Adrenal gland (tissue), 12 donors: ENCODE results near the gene MAML3. TPM values are rescaled to one million over a fixed set of nuclear protein-coding genes. Genes with fewer than 3 reads are reported as not detected.

ENCODE experiments used
- DNase-seq, 7 donors: peaks; one replicate each; pipeline ENCODE4 v3.0.0-alpha.2; 2019 to 2020
- H3K27ac ChIP-seq, 5 donors: fragments of 200-600 bp; sonication (generic) in 4 of 5; 1 replicate in 3 of 5; 2 replicates in 2 of 5; pipeline versions ENCODE4 v1.5.1 to v1.8.0; 2016 to 2020; ENCODE audit warnings: mild to moderate bottlenecking in 1 of 5
- H3K27me3 ChIP-seq: fragments of 200-600 bp; 2 replicates; pipeline ENCODE4 v1.8.0; 2021
- H3K36me3 ChIP-seq, 2 donors: fragments of 200-600 bp; replicated peaks in 1 of 2; 1 replicate in 1 of 2; 2 replicates in 1 of 2; pipeline versions ENCODE4 v1.5.1 to v1.8.0; 2018 to 2022
- H3K4me1 ChIP-seq, 2 donors: fragments of 200-600 bp; replicated peaks in 1 of 2; 1 replicate in 1 of 2; 2 replicates in 1 of 2; pipeline versions ENCODE4 v1.5.1 to v1.8.0; 2018 to 2021
- H3K4me3 ChIP-seq, 4 donors: fragments of 200-600 bp; sonication (generic) in 3 of 4; one replicate each; pipeline ENCODE4 v1.5.1; 2016 to 2018
- H3K9me3 ChIP-seq, 3 donors: fragments of 200-600 bp; sonication (generic) in 1 of 3; replicated peaks in 1 of 3; 1 replicate in 2 of 3; 2 replicates in 1 of 3; pipeline versions ENCODE4 v1.5.1 to v1.8.0; 2016 to 2021
- CTCF ChIP-seq, 6 experiments: fragments of 450-650 bp in 4 of 6; fragments of 200-600 bp in 2 of 6; sonication (generic) in 1 of 6; IDR thresholded peaks; 1 replicate in 5 of 6; 2 replicates in 1 of 6; pipeline versions ENCODE4 v1.5.1 to v1.8.0; 2016 to 2021; ENCODE audit warnings: antibody characterized with exemption in 6 of 6, mild to moderate bottlenecking in 2 of 6, moderate library complexity in 1 of 6
- POLR2A ChIP-seq, 2 donors: fragments of 450-650 bp; IDR thresholded peaks; one replicate each; pipeline ENCODE4 v1.6.1; 2017; ENCODE audit warnings: antibody characterized with exemption in 2 of 2, mild to moderate bottlenecking in 2 of 2, moderate library complexity in 1 of 2
- WGBS, 4 donors: extraction: QIAGEN DNeasy Blood & Tissue Kit in 2 of 4; methylation state at CpG; one replicate each; pipeline versions ENCODE4 v1.1.5 to v1.1.7; 2013 to 2017; 5-methylcytosine and 5-hydroxymethylcytosine counted together
- intact Hi-C, 2 donors: fragments of 100-400 bp; cut with DNase I; formaldehyde crosslinking; loops; one replicate each; pipeline versions ENCODE4 v1.14.1 to v1.15.0; 2022 to 2023
- polyA plus RNA-seq, 3 donors: library from polyadenylated mRNA; stranded (reverse); fragments of 200-250 nt in 2 of 3; fragments of 350-450 nt in 1 of 3; fragmentation: Illumina TruSeq in 1 of 3; extraction: RNeasy Lipid Tissue Mini Kit (QIAGEN cat#74804) in 1 of 3; gene quantifications; one replicate each; pipeline ENCODE4 v1.2.3, GENCODE V29; 2013 to 2014
- total RNA-seq, 9 donors: library from RNA; depleted of rRNA in 4 of 9; stranded (reverse); fragments of >200 nt in 4 of 9; fragments of 120-200 nt in 1 of 9; fragmentation: NEBNext Ultra II Directional in 1 of 9; extraction: Animal tissue kit (Norgen Biotek cat#: 25700) in 1 of 9; gene quantifications; one replicate each; pipeline versions ENCODE4 v1.1.0 to v1.2.4, GENCODE V29; 2013 to 2023
- donor health status: healthy with polysubstance abuse.
- donor health status: Bipolar disorder and iron deficiency.
- donor health status: DM: yes; HTN: yes; CAD: no.
- donor health status: DM: no; HTN: no; CAD: no.
- donor health status: DM: no; HTN: no; CAD: no.
- donor health status: DM: yes; HTN: yes; CAD: no.

MAML3 gene
- total and polyA plus RNA-seq, 12 donors = 2.0 to 15.9 (median 8.4) TPM

- peaks cover 35 to 71% of the 10 kb centered on the region in 2 donors for H3K4me1 ChIP-seq
- TF ChIP-seq POLR2A (IDR thresholded peaks at IDR 0.05) (no peak), CTCF (IDR thresholded peaks at IDR 0.05) (no peak)
- no peak overlapping the region for H3K4me3 ChIP-seq
- H3K36me3 ChIP-seq = no peaks in the 10 kb centered on the region
- no peak for DNase-seq
- H3K27ac ChIP-seq = peak overlapping the region in 2 of 5 donors; percentile 69 to 82
- H3K9me3 ChIP-seq = no peaks in the 10 kb centered on the region
- intact Hi-C loops = no loop called here
- WGBS, 4 donors = 96 to 99% (median 96%) methylated on average over 6 of the region's 6 CpGs
- H3K27me3 ChIP-seq = no peaks in the 10 kb centered on the region
These were observed 236.1 kb downstream of the MAML3 start for GRCh38 chr4:139917896-139918295.

GRCh38 chr4:139916041-139916440 lies 237.9 kb downstream of the MAML3 start:
- intact Hi-C loops = no loop called here
- peak overlapping the region in 1 of 5 donors; percentile 11 for H3K27ac ChIP-seq
- 60 to 87% (median 70%) methylated on average over 1 of the region's 1 CpG for WGBS, 4 donors
- no peak overlapping the region for H3K4me3 ChIP-seq
- TF ChIP-seq CTCF (IDR thresholded peaks at IDR 0.05) (no peak), POLR2A (IDR thresholded peaks at IDR 0.05) (no peak)
- H3K9me3 ChIP-seq = no peaks in the 10 kb centered on the region
- no peaks in the 10 kb centered on the region for H3K36me3 ChIP-seq
- DNase-seq = no peak
- H3K27me3 ChIP-seq = no peaks in the 10 kb centered on the region
- H3K4me1 ChIP-seq = peaks cover 35 to 64% of the 10 kb centered on the region in 2 donors

- Histone ChIP-seq H3K4me1 (peaks cover 28 to 54% of the 10 kb centered on the region in 2 donors), H3K27me3 (no peaks in the 10 kb centered on the region)
- WGBS, 4 donors = 66 to 71% (median 68%) methylated on average over 2 of the region's 2 CpGs
These were observed 238.9 kb downstream of the MAML3 start for GRCh38 chr4:139915037-139915436.

GRCh38 chr4:139913995-139914598 lies 239.9 kb downstream of the MAML3 start:
- Histone ChIP-seq H3K27ac (peak overlapping the region in 1 of 5 donors; percentile 58), H3K4me3 (no peak overlapping the region), H3K9me3 (no peaks in the 10 kb centered on the region), H3K36me3 (no peaks in the 10 kb centered on the region), H3K27me3 (no peaks in the 10 kb centered on the region), H3K4me1 (peaks cover 19 to 45% of the 10 kb centered on the region in 2 donors)
- TF ChIP-seq CTCF (IDR thresholded peaks at IDR 0.05) = no peak
- no peak for TF ChIP-seq POLR2A (IDR thresholded peaks at IDR 0.05)
- DNase-seq = no peak
- intact Hi-C loops = no loop called here
- 31 to 36% (median 35%) methylated on average over 5 of the region's 5 CpGs for WGBS, 4 donors

More at GRCh38 chr4:139915037-139915436, 238.9 kb downstream of the MAML3 start:
- no peak for DNase-seq
- H3K4me3 ChIP-seq = no peak overlapping the region
- intact Hi-C loops = no loop called here
- H3K9me3 ChIP-seq = no peaks in the 10 kb centered on the region
- no peak for TF ChIP-seq POLR2A (IDR thresholded peaks at IDR 0.05)
- TF ChIP-seq CTCF (IDR thresholded peaks at IDR 0.05) = no peak
- H3K27ac ChIP-seq = peak overlapping the region in 1 of 5 donors; percentile 11
- no peaks in the 10 kb centered on the region for H3K36me3 ChIP-seq
